Calu3 (cell line): ENCODE measurements around the gene CCDC73. TPM values are rescaled to one million over a fixed set of nuclear protein-coding genes. Genes with fewer than 3 reads are reported as not detected.
"Not testable (repeated sequence)": the region's sequence is repeated elsewhere in the genome, so short reads cannot be mapped to it uniquely, and the experiment has no call there.

ENCODE experiments used
- BruUV-seq: library from RNA; stranded (reverse); fragments of 400-500 nt; replicated peaks from 2 replicates; lab custom pipeline; 2021; lab: Mats Ljungman, UMichigan
- CTCF ChIA-PET: fragments of 300-600 bp; sonication (Branson Sonifier 250); formaldehyde crosslinking; loops from one replicate; lab custom pipeline; 2022; ENCODE audit warnings: antibody characterized with exemption; lab: Charles Lee
- DNase-seq: peaks from one replicate; pipeline ENCODE4 v3.0.0; 2022
- H3K27ac Mint-ChIP-seq: one replicate; pipeline ENCODE4 v1.8.0; 2022; ENCODE audit warnings: mixed read lengths; ENCODE audit not compliant: unreplicated experiment
- H3K27me3 Mint-ChIP-seq: one replicate; pipeline ENCODE4 v1.8.0; 2022; ENCODE audit warnings: mixed read lengths; ENCODE audit not compliant: unreplicated experiment
- H3K36me3 Mint-ChIP-seq: one replicate; pipeline ENCODE4 v1.8.0; 2022; ENCODE audit warnings: mild to moderate bottlenecking, moderate library complexity, mixed read lengths; ENCODE audit not compliant: insufficient read depth, unreplicated experiment
- H3K4me1 Mint-ChIP-seq: one replicate; pipeline ENCODE4 v1.8.0; 2022; ENCODE audit warnings: mild to moderate bottlenecking, low read depth, mixed read lengths; ENCODE audit not compliant: unreplicated experiment
- H3K4me3 Mint-ChIP-seq: one replicate; pipeline ENCODE4 v1.8.0; 2022; ENCODE audit warnings: mild to moderate bottlenecking, low read depth, moderate library complexity, mixed read lengths; ENCODE audit not compliant: unreplicated experiment
- H3K9me3 Mint-ChIP-seq: one replicate; pipeline ENCODE4 v1.8.0; 2022; ENCODE audit warnings: low read depth, mixed read lengths; ENCODE audit not compliant: unreplicated experiment
- CTCF ChIP-seq: fragments of 200-600 bp; IDR thresholded peaks from one replicate; pipeline ENCODE4 v1.8.0; 2022; ENCODE audit warnings: antibody characterized with exemption; ENCODE audit not compliant: unreplicated experiment
- intact Hi-C: fragments of 100-400 bp; cut with micrococcal nuclease; formaldehyde crosslinking; loops from one replicate; pipeline ENCODE4 v1.10.0; 2022; ENCODE audit not compliant: unreplicated experiment
- total RNA-seq: library from RNA; stranded (reverse); gene quantifications from 2 replicates; pipeline ENCODE4 v1.2.3, GENCODE V29; 2022

CCDC73 gene
- total RNA-seq, 1 experiment from 2014 or later, result not detected

GRCh38 chr11:32723332-32723731 lies 71.1 kb downstream of the CCDC73 start:
- CTCF ChIA-PET, result no interaction called here
- no TSS peak for BruUV-seq
- DNase-seq, result no peak
- no peaks in the 10 kb centered on the region for H3K9me3 Mint-ChIP-seq
- H3K4me1 Mint-ChIP-seq, result peaks cover 8% of the 10 kb centered on the region
- no peak for TF ChIP-seq CTCF
- no peak overlapping the region for H3K27ac Mint-ChIP-seq
- no peak overlapping the region for H3K4me3 Mint-ChIP-seq
- no peaks in the 10 kb centered on the region for H3K27me3 Mint-ChIP-seq
- intact Hi-C loops, result no loop called here
- H3K36me3 Mint-ChIP-seq, result no peaks in the 10 kb centered on the region

- no peak overlapping the region for H3K27ac Mint-ChIP-seq
- CTCF ChIA-PET, result no interaction called here
- H3K9me3 Mint-ChIP-seq, result no peaks in the 10 kb centered on the region
- no peak overlapping the region for H3K4me3 Mint-ChIP-seq
- TF ChIP-seq CTCF, result no peak
- BruUV-seq, result no TSS peak
- no peak for DNase-seq
- intact Hi-C loops, result no loop called here
- no peaks in the 10 kb centered on the region for H3K36me3 Mint-ChIP-seq
- H3K4me1 Mint-ChIP-seq, result peaks cover 8% of the 10 kb centered on the region
- no peaks in the 10 kb centered on the region for H3K27me3 Mint-ChIP-seq
Observed at GRCh38 chr11:32722255-32722654, 72.2 kb downstream of the CCDC73 start.

- Mint-ChIP-seq H3K9me3 (peaks cover 2% of the 10 kb centered on the region), H3K27ac (no peak overlapping the region), H3K27me3 (no peaks in the 10 kb centered on the region), H3K36me3 (no peaks in the 10 kb centered on the region), H3K4me3 (no peak overlapping the region), H3K4me1 (peaks cover 13% of the 10 kb centered on the region)
- CTCF ChIA-PET, result no interaction called here
- DNase-seq, result peak; percentile 28
- TF ChIP-seq CTCF, result peak; percentile 54
- intact Hi-C loops, result loop anchor here (1.0 to 10.0 kb wide), 3 partner anchors 36 to 351 kb away; no protein-coding TSS in a partner anchor
- no TSS peak for BruUV-seq
Observed at GRCh38 chr11:32713496-32713895, 81.0 kb downstream of the CCDC73 start.

GRCh38 chr11:32708978-32709377 lies 85.5 kb downstream of the CCDC73 start:
- H3K4me3 Mint-ChIP-seq, BruUV-seq, H3K27ac Mint-ChIP-seq, DNase-seq, H3K36me3 Mint-ChIP-seq, H3K9me3 Mint-ChIP-seq, CTCF ChIA-PET, H3K27me3 Mint-ChIP-seq: not testable (repeated sequence)
- intact Hi-C loops, result loop anchor here (5.0 to 10.0 kb wide), 2 partner anchors 122 to 384 kb away; no protein-coding TSS in a partner anchor
- peaks cover 37% of the 10 kb centered on the region for H3K4me1 Mint-ChIP-seq

GRCh38 chr11:32706985-32707741 lies 87.3 kb downstream of the CCDC73 start:
- Mint-ChIP-seq H3K4me3 (peak overlapping the region; percentile 40), H3K27ac (peak overlapping the region; percentile 75), H3K4me1 (peaks cover 37% of the 10 kb centered on the region), H3K36me3 (peaks cover 6% of the 10 kb centered on the region), H3K27me3 (no peaks in the 10 kb centered on the region), H3K9me3 (peaks cover 2% of the 10 kb centered on the region)
- intact Hi-C loops, result loop anchor here (5.0 to 10.0 kb wide), 2 partner anchors 120 to 382 kb away; no protein-coding TSS in a partner anchor
- BruUV-seq, result no TSS peak
- DNase-seq, result no peak
- TF ChIP-seq CTCF, result no peak
- CTCF ChIA-PET, result interaction anchor here (0.6 to 1.2 kb wide), 2 partner anchors 8 to 374 kb away, joined by 3 to 8 read pairs; no protein-coding TSS in a partner anchor
